Chondrocyte (in vitro differentiated cells): ENCODE data around the gene PDRG1. TPM values are rescaled to one million over a fixed set of nuclear protein-coding genes. Genes with fewer than 3 reads are reported as not detected.
A peak's percentile ranks its signal among the peaks of the same experiment; 100 is the strongest.

Experiments
- DNase-seq: peaks from one replicate; pipeline ENCODE4 v3.0.0; 2021; ENCODE audit warnings: mixed read lengths, low spot score
- H3K27ac Mint-ChIP-seq: one replicate; pipeline ENCODE4 v1.8.0; 2021; ENCODE audit warnings: mild to moderate bottlenecking, moderate library complexity, mixed read lengths; ENCODE audit not compliant: unreplicated experiment
- H3K27me3 Mint-ChIP-seq: 2 replicates; pipeline ENCODE4 v1.8.0; 2021; ENCODE audit warnings: low read depth, mixed read lengths
- H3K36me3 Mint-ChIP-seq: 2 replicates; pipeline ENCODE4 v1.8.0; 2021; ENCODE audit warnings: low read depth, mixed read lengths
- H3K4me1 Mint-ChIP-seq: 2 replicates; pipeline ENCODE4 v1.8.0; 2021; ENCODE audit warnings: low read depth, mild to moderate bottlenecking, mixed read lengths
- H3K4me3 Mint-ChIP-seq: one replicate; pipeline ENCODE4 v1.8.0; 2021; ENCODE audit warnings: mild to moderate bottlenecking, moderate library complexity, mixed read lengths; ENCODE audit not compliant: unreplicated experiment
- H3K9me3 Mint-ChIP-seq: 2 replicates; pipeline ENCODE4 v1.8.0; 2021; ENCODE audit warnings: low read depth, mixed read lengths
- CTCF ChIP-seq: fragments of 200-600 bp; sonication (generic); IDR thresholded peaks from 2 replicates; pipeline ENCODE4 v1.5.0; 2021; ENCODE audit warnings: antibody characterized with exemption, mild to moderate bottlenecking, moderate library complexity
- total RNA-seq: library from RNA; stranded (reverse); gene quantifications from 3 replicates; pipeline ENCODE4 v1.2.1, GENCODE V29; 2021

PDRG1 gene
- total RNA-seq, 1 donor from 2014 or later, result 19.0 TPM

DNA sequence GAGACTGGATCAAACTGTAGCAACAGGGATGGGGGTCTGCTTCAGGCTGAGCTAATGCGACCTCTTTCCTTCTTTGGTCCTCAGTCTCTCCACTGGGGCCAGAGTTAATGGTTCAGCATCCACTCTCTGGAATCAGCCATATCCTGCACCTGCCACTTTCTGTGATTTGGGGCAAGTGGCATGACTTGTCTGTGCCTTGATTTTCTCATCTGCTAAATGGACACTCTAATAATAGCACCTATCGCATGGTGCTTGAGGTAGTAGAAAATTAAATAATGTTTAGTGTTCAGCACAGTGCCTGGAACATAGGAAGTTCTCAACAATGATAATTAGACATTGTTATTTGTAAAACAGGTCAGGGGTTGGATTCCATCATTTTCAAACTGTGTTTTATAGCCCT is 22.4 kb upstream of the PDRG1 start:
- no peak overlapping the region for H3K4me3 Mint-ChIP-seq
- H3K27me3 Mint-ChIP-seq, result peaks cover 38% of the 10 kb centered on the region
- no peaks in the 10 kb centered on the region for H3K9me3 Mint-ChIP-seq
- H3K36me3 Mint-ChIP-seq, result no peaks in the 10 kb centered on the region
- no peak for TF ChIP-seq CTCF
- H3K4me1 Mint-ChIP-seq, result peaks cover 15% of the 10 kb centered on the region
- no peak overlapping the region for H3K27ac Mint-ChIP-seq
- no peak for DNase-seq

- Mint-ChIP-seq H3K9me3 (no peaks in the 10 kb centered on the region), H3K27me3 (peaks cover 44% of the 10 kb centered on the region), H3K4me3 (peak overlapping the region; percentile 3), H3K27ac (no peak overlapping the region), H3K4me1 (peaks cover 18% of the 10 kb centered on the region), H3K36me3 (no peaks in the 10 kb centered on the region)
- DNase-seq, result no peak
- no peak for TF ChIP-seq CTCF
Observed at GRCh38 chr20:31972471-31973021, 20.7 kb upstream of the PDRG1 start.

GRCh38 chr20:31969991-31970390 is 18.1 kb upstream of the PDRG1 start:
- no peaks in the 10 kb centered on the region for H3K36me3 Mint-ChIP-seq
- no peaks in the 10 kb centered on the region for H3K9me3 Mint-ChIP-seq
- H3K27me3 Mint-ChIP-seq, result peaks cover 55% of the 10 kb centered on the region
- TF ChIP-seq CTCF, result no peak
- H3K4me1 Mint-ChIP-seq, result peaks cover 17% of the 10 kb centered on the region
- H3K27ac Mint-ChIP-seq, result no peak overlapping the region
- H3K4me3 Mint-ChIP-seq, result no peak overlapping the region
- no peak for DNase-seq

- no peak for TF ChIP-seq CTCF
- DNase-seq, result peak; percentile 95
- Mint-ChIP-seq H3K9me3 (no peaks in the 10 kb centered on the region), H3K4me1 (peaks cover 17% of the 10 kb centered on the region), H3K27me3 (peaks cover 68% of the 10 kb centered on the region), H3K4me3 (peak overlapping the region; percentile 83), H3K36me3 (no peaks in the 10 kb centered on the region), H3K27ac (no peak overlapping the region)
Observed at GRCh38 chr20:31968291-31969126, 16.7 kb upstream of the PDRG1 start.

- no peak within 1 kb of the TSS for H3K27ac Mint-ChIP-seq
- H3K4me1 Mint-ChIP-seq, result peaks cover 14% of the 10 kb centered on the region
- H3K36me3 Mint-ChIP-seq, result no peaks in the 10 kb centered on the region
- H3K27me3 Mint-ChIP-seq, result peaks cover 71% of the 10 kb centered on the region
- H3K9me3 Mint-ChIP-seq, result no peaks in the 10 kb centered on the region
- H3K4me3 Mint-ChIP-seq, result peak within 1 kb of the TSS; percentile 83
- DNase-seq, result no peak
- no peak for TF ChIP-seq CTCF
Observed at GRCh38 chr20:31967830-31968249, 16.0 kb upstream of the PDRG1 start, which contains the start of gene XKR7. TSS of gene XKR7 (plus strand) at chr20:31968151. CDS start at chr20:31968176, 25 bp downstream.
